Fibroblast of pulmonary artery (primary cell): ENCODE results near the gene MRPS11.

Experiments
- DNase-seq: peaks from one replicate; pipeline ENCODE4 v3.0.0-alpha.2; 2010; ENCODE audit warnings: low read depth
- H3K4me3 ChIP-seq: replicated peaks from 2 replicates; pipeline ENCODE4 v1.5.1; 2011; ENCODE audit warnings: low read depth, mild to moderate bottlenecking, control low read depth, low read length, moderate library complexity
- CTCF ChIP-seq: IDR thresholded peaks from 2 replicates; pipeline ENCODE4 v1.5.1; 2011; ENCODE audit warnings: mild to moderate bottlenecking, control low read depth, low read length, inconsistent platforms; ENCODE audit errors: missing control alignments

MRPS11 gene

DNA sequence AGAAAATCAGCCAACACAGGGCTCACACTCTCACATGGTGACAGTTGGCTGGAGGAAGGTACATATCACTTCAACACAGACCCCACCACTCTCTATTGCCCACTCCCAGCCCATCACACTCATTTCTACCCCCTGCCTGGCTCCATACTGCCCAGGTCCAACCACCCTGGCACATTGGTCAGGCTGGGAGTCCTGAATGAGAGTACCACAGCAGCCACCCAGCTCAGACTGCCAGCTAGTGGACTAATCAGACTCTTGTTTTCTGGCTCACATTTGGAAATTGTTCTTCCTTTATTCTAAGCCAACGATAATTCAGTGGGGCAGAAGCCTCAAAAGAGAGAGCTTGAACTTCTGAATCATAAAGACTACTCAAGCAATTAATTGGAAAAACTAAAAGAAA lies 20.3 kb upstream of the MRPS11 start:
- DNase-seq, result no peak
- no peak for TF ChIP-seq CTCF
- H3K4me3 ChIP-seq, result no peak overlapping the region

GRCh38 chr15:88447741-88448140 lies 19.8 kb upstream of the MRPS11 start:
- no peak for DNase-seq
- no peak overlapping the region for H3K4me3 ChIP-seq
- TF ChIP-seq CTCF, result no peak

GRCh38 chr15:88448991-88449461 lies 18.5 kb upstream of the MRPS11 start:
- H3K4me3 ChIP-seq, result no peak overlapping the region
- no peak for DNase-seq
- TF ChIP-seq CTCF, result no peak

GRCh38 chr15:88449581-88449980 lies 17.9 kb upstream of the MRPS11 start:
- DNase-seq, result no peak
- no peak overlapping the region for H3K4me3 ChIP-seq
- no peak for TF ChIP-seq CTCF

GRCh38 chr15:88450125-88450798 lies 17.2 kb upstream of the MRPS11 start:
- DNase-seq, result peak; percentile 74
- peak; percentile 86 for TF ChIP-seq CTCF
- H3K4me3 ChIP-seq, result no peak overlapping the region

DNA sequence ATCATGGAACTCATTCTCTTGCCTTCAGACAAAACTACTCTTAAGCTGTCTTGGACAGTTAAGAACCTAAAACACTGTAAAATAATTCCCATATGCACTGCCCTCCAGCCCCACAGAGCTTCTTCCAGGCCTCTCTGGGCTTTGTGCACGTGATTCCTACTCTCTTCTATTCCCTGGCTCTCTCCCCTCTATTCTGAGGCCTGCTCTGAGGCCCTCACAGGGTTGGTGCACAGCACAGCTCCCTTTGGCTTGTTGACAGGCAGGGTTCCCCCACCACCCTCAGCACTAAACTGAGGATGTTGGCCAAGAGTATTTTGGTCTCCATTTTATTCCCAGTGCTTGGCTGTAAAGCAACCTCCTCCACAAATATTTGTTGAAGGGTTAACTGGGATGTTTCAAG lies 13.9 kb upstream of the MRPS11 start:
- TF ChIP-seq CTCF, result no peak
- peak; percentile 11 for DNase-seq
- H3K4me3 ChIP-seq, result no peak overlapping the region

GRCh38 chr15:88454236-88454635 lies 13.3 kb upstream of the MRPS11 start:
- H3K4me3 ChIP-seq, result no peak overlapping the region
- peak; percentile 32 for DNase-seq
- TF ChIP-seq CTCF, result no peak
